Loucy (cell line): ENCODE data around the gene SLC6A12.

Experiments
- EZH2phosphoT487 ChIP-seq: fragments of 200-600 bp; IDR thresholded peaks from 2 replicates; pipeline ENCODE4 v1.6.1; 2018; ENCODE audit warnings: antibody characterized with exemption, mild to moderate bottlenecking, moderate library complexity, borderline replicate concordance
- TF ChIP-seq, protein P1 (sequence below): fragments of 200-600 bp; sonication (generic); conservative IDR thresholded peaks from 2 replicates; pipeline ENCODE4 v1.5.1; 2014; ENCODE audit warnings: mild to moderate bottlenecking, antibody characterized with exemption, low read length

GRCh38 chr12:221736-222135 lies 7.8 kb upstream of the SLC6A12 start:
- TF ChIP-seq, protein P1, sequence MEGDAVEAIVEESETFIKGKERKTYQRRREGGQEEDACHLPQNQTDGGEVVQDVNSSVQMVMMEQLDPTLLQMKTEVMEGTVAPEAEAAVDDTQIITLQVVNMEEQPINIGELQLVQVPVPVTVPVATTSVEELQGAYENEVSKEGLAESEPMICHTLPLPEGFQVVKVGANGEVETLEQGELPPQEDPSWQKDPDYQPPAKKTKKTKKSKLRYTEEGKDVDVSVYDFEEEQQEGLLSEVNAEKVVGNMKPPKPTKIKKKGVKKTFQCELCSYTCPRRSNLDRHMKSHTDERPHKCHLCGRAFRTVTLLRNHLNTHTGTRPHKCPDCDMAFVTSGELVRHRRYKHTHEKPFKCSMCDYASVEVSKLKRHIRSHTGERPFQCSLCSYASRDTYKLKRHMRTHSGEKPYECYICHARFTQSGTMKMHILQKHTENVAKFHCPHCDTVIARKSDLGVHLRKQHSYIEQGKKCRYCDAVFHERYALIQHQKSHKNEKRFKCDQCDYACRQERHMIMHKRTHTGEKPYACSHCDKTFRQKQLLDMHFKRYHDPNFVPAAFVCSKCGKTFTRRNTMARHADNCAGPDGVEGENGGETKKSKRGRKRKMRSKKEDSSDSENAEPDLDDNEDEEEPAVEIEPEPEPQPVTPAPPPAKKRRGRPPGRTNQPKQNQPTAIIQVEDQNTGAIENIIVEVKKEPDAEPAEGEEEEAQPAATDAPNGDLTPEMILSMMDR = no peak
- TF ChIP-seq EZH2phosphoT487 = no peak
